ENCODE measurements around the gene STAT5B. TPM values are rescaled to one million over a fixed set of nuclear protein-coding genes. Genes with fewer than 3 reads are reported as not detected.

The STAT5B gene
- total RNA-seq, 4 donors from 2014 or later, result 52.7 to 105 (median 57.6) TPM

DNA sequence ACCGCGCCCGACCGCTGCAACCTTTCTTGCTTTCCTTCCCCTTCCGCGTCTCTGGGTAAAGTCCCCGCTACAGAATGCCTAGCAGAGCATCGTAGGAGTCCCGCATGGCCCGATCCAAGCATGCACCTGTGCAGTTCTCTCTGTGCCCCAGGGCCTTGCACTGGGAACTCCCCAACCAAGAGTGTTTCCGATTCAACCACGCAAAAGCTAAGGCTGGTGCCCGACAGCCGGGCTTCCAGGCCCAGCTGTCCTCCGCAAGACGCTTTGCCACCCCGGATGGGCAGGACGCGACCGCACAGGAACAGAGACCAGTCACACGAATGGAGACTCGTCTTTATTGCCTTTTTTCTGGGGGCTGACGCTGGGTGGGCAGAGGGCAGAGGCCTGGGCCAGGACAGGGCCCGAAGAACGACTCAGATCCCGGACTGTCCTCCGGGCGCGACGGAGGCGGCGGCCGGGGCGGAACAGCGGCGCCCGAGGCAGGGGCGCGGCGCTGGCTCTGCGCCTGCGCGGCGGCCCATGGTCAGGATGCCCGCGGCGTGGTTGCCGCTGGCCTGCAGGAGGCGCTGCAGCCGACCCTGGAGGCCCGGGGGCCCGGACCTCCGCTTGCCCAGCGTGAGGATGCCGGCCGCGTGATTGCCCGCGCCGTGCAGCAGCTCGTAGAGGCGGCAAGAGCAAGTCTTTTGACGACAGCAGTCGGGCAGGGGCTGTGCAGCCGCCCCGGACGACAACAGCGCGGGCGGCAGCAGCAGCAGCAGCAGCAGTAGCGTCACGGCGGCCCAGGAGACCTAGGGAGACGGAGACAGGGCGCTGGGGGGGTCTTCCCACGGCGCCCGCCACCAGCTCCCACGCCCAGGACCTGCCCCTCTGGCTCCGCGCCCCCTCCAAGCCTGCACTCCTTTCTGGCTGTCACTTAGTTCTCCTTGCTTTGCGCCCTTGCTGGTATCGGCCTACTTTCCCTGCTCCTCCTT, 92.2 kb downstream of the STAT5B start:
- no peak for TF ChIP-seq POLR2AphosphoS5 (IDR thresholded peaks at IDR 0.05)
- no peak for TF ChIP-seq EP300 (IDR thresholded peaks at IDR 0.05)
- TF ChIP-seq, protein P1, sequence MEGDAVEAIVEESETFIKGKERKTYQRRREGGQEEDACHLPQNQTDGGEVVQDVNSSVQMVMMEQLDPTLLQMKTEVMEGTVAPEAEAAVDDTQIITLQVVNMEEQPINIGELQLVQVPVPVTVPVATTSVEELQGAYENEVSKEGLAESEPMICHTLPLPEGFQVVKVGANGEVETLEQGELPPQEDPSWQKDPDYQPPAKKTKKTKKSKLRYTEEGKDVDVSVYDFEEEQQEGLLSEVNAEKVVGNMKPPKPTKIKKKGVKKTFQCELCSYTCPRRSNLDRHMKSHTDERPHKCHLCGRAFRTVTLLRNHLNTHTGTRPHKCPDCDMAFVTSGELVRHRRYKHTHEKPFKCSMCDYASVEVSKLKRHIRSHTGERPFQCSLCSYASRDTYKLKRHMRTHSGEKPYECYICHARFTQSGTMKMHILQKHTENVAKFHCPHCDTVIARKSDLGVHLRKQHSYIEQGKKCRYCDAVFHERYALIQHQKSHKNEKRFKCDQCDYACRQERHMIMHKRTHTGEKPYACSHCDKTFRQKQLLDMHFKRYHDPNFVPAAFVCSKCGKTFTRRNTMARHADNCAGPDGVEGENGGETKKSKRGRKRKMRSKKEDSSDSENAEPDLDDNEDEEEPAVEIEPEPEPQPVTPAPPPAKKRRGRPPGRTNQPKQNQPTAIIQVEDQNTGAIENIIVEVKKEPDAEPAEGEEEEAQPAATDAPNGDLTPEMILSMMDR (IDR thresholded peaks at IDR 0.05), result peak; percentile 58 to 89
- TF ChIP-seq POLR2A (IDR thresholded peaks at IDR 0.05), result peak; percentile 13 to 21
- Histone ChIP-seq H3K4me3 (peak overlapping the region; percentile 45), H3K36me3 (no peaks in the 10 kb centered on the region), H3K27me3 (peaks cover 46% of the 10 kb centered on the region), H3K9me3 (no peaks in the 10 kb centered on the region), H3K4me1 (peaks cover 28% of the 10 kb centered on the region), H3K27ac (peak overlapping the region; percentile 1)
- 14% methylated on average over 18 of the region's 83 CpGs for WGBS
- peak in 1 of 2 donors; percentile 73 for DNase-seq (ENCODE audit: low spot score in 2 of 2)

GRCh38 chr17:42182927-42183734, 93.1 kb downstream of the STAT5B start:
- Histone ChIP-seq H3K27ac (peak overlapping the region; percentile 1), H3K4me3 (peak overlapping the region; percentile 45), H3K4me1 (peaks cover 28% of the 10 kb centered on the region), H3K9me3 (no peaks in the 10 kb centered on the region), H3K27me3 (peaks cover 46% of the 10 kb centered on the region), H3K36me3 (no peaks in the 10 kb centered on the region)
- DNase-seq (ENCODE audit: low spot score in 2 of 2), result no peak
- TF ChIP-seq, protein P1 (IDR thresholded peaks at IDR 0.05), result no peak
- 66% methylated on average over 9 of the region's 9 CpGs for WGBS

DNA sequence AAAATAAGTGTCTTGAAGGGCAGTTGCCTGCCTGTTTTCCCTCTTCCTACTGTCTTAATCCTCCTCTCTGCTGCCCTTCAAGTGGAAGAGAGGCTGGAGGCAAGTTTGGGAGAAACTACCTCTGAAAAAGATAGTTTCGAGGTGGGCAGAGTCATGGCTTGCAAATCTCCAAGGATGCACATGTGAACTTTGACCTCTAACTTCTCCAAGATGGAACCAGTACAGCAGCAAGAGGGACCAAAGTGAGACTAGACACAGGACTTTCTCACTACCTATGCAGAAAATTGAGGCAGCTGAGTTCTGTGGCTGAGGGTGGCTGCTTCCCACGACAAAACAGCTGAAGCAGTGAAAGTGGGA, 94.4 kb downstream of the STAT5B start:
- DNase-seq (ENCODE audit: low spot score in 2 of 2), result no peak

DNA sequence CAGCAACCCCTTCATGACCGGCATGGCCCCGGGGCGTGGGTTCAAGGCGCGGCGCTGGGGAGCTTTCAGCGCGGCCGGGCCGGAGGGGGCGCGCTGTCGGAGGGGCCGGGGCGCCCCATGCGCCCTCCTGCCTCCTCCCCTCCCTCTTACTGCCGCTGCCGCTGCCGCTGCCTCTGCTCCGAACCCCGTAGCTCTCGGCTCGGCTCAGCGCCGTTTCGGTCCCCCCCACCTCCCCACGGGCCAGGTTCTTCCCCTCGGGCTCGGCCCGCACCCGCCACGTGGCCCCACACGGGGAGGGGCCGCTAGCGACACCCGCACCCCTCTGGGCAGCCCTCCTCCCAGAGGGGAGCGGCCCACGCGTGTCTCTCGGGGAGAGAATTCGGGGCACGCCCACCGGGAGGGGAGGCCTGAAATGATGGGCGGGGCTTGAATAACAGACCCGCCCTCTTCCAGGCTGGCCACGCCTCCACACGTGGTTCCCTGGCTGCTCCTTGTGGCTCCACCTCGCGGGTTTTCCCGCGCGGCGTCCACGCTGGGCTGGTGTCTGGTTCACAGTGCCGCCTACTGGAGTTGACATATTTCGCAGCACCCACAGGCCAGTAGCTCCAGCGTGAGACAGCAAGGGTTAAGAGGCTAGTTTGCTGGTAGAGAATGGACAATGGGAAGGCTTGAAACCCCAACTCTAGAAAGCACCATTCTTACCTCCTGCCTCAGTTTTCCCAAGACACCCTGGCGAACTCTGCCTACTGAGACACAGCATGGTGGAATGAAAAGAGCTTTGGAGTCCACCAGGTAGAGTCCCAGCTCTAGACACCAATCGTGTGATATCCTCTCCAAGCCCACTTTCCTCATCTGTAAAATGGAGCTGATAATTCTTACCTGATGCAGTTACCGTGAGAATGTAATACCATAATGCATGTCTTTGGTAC, 95.0 kb downstream of the STAT5B start, which contains the start of gene KCNH4:
KCNH4 (minus strand) TSS at position 221 of the 929 bp plus-strand sequence; CDS start at position 24, 197 bp downstream.
- H3K4me3 ChIP-seq, result peak within 1 kb of the TSS; percentile 43
- peaks cover 46% of the 10 kb centered on the region for H3K27me3 ChIP-seq
- TF ChIP-seq POLR2A (IDR thresholded peaks at IDR 0.05), result no peak
- TF ChIP-seq POLR2AphosphoS5 (IDR thresholded peaks at IDR 0.05), result no peak
- TF ChIP-seq, protein P1 (IDR thresholded peaks at IDR 0.05), result peak in 1 of 2 donors; percentile 45
- no peak for TF ChIP-seq EP300 (IDR thresholded peaks at IDR 0.05)
- peaks cover 28% of the 10 kb centered on the region for H3K4me1 ChIP-seq
- H3K9me3 ChIP-seq, result no peaks in the 10 kb centered on the region
- WGBS, result 9% methylated on average over 38 of the region's 60 CpGs
- no peak within 1 kb of the TSS for H3K27ac ChIP-seq
- H3K36me3 ChIP-seq, result no peaks in the 10 kb centered on the region
- peak; percentile 80 to 84 for DNase-seq (ENCODE audit: low spot score in 2 of 2)

More for the DNA sequence above, 94.4 kb downstream of the STAT5B start:
- peaks cover 46% of the 10 kb centered on the region for H3K27me3 ChIP-seq
- no peak overlapping the region for H3K4me3 ChIP-seq
- no peaks in the 10 kb centered on the region for H3K9me3 ChIP-seq
- no peak overlapping the region for H3K27ac ChIP-seq
- TF ChIP-seq POLR2A (IDR thresholded peaks at IDR 0.05), result no peak
- no peak for TF ChIP-seq EP300 (IDR thresholded peaks at IDR 0.05)
- TF ChIP-seq POLR2AphosphoS5 (IDR thresholded peaks at IDR 0.05), result no peak
- TF ChIP-seq, protein P1 (IDR thresholded peaks at IDR 0.05), result no peak
- no peaks in the 10 kb centered on the region for H3K36me3 ChIP-seq
- 80% methylated on average over 2 of the region's 2 CpGs for WGBS
- peaks cover 28% of the 10 kb centered on the region for H3K4me1 ChIP-seq

Measured in suprapubic skin (tissue), 4 donors.